ENCODE measurements around the gene VARS2.

Gene VARS2

DNA sequence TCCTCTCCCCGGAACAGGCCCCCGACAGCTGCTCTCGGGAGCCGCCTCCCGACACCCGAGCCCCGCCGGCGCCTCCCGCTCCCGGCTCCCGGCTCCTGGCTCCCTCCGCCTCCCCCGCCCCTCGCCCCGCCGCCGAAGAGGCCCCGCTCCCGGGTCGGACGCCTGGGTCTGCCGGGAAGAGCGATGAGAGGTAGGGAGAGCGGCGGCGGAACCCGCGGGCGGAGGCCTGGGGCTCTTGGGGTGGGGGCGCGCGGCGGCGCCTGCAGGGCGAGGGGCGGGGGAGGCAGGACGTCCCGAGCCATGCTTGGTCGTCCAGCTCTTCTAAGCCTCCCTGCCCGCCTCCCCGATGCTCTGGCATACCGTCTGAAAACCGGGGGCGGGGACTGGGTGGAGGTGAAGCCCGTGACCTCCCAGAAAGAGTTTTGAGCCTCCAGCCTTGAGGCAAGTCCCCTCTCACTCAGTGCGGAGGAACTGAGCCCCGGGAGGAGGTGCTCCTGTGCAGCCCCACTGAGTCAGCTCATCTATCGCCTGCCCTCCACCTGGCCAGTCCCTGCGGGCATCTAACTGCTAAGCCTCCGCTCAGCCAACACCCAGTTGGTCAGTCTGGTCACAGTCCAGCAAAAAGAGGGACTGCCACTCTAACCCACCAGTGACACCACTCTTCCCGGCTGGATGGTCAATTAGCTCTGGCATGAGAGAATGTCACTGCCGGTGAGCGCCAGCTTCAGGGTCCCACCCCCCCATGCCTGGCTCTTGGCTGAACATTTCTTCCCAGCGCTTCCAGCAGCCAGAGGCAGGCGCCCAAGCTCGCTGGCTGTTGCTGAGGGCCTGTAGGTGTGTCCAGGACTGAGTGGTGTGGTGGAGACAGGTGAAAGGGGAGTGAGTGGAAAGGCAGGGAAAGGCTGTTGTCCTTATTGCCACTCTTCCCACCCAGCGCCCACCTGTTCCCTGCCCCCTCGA lies 29.2 kb upstream of the VARS2 start:
- DNase-seq (ENCODE audit: extremely low read depth in 1 of 2, low read depth in 1 of 2), result peak in 1 of 2 donors; percentile 44

DNA sequence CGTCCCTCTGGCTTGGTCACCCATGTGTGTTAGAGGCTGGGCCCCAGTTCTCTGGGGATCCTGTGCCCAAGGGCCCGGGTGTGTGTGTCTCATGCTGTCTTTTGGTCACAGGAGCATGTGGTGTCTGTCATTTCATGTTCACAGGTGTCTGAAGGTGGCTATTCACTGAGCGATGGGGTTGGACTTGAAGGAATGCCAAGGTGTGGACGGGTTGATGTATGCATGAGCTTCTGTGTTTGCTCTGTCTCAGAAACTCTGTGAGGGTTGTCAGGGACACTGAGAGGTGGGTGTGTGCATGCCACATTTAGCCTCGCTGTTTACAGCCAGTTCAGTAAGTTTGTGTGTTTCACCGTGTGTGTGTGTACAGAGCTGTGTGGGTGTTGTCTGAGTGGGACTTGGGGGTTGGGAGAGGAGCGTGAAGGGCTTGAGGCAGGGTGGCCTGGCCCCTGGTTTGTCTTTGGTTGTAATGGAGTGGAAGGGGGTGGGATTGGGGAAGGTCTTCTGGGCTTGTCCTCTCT lies 28.5 kb upstream of the VARS2 start:
- DNase-seq (ENCODE audit: extremely low read depth in 1 of 2, low read depth in 1 of 2), result no peak

DNA sequence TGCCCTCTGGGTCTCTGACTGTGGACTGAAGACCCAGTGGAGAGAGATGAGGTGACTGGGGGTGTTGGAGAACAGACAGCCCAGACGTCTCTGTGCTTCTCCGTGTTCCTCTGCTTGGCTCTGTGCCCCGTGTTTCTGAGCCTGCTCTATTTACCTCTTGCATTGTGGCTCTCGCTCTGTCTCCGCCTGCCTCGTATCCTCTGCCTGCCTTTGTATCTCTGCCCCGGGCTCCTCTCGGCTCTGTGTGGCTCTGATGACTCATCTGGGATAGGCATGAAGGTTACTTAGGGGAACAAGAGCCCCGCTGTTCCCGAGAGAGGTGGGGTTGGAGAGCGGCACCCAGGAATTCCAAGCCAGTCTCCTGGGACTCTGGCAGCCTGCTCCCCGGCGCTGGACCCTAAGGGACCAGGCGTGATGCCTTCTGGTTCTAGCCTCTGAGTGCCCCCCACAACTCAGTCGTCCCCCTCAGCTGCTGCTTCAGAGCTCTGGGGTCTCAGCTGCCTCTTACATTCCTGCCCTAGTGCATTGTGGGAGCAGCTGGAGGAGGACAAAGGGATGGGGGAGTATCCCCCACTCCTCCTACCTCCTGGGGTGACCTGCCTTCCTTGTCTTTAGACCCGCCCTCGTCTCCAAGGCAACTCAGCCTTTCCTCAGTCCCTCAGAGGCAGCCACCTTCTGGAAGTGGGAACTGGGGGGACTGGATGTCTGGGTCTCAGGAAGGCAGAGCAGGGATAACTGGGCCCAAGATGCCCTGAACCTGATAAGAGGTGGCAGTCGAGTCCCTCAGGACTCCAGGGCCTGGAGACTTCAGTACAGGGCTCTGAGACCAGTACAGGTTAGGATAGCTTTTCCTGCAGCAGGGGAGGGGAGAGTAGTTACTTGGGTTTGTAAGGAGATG lies 27.8 kb upstream of the VARS2 start:
- DNase-seq (ENCODE audit: extremely low read depth in 1 of 2, low read depth in 1 of 2), result no peak

DNA sequence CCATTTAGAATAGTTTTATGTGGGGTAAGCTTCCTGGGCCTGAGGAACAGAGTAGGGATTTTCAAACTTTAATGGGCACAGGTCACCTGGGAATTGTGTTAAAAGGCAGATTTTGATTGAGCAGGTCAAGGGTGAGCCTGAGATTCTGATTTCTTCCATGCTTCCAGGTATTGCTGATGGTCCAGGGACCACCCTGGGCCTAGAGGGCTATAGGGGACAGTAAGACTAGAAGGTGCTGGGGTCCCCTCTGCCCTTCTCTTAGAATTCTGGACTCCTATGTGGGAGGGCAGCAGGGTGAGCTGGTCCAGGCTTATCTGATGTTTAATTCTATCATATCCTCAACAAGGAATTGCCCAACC lies 27.2 kb upstream of the VARS2 start:
- no peak for DNase-seq (ENCODE audit: extremely low read depth in 1 of 2, low read depth in 1 of 2)

DNA sequence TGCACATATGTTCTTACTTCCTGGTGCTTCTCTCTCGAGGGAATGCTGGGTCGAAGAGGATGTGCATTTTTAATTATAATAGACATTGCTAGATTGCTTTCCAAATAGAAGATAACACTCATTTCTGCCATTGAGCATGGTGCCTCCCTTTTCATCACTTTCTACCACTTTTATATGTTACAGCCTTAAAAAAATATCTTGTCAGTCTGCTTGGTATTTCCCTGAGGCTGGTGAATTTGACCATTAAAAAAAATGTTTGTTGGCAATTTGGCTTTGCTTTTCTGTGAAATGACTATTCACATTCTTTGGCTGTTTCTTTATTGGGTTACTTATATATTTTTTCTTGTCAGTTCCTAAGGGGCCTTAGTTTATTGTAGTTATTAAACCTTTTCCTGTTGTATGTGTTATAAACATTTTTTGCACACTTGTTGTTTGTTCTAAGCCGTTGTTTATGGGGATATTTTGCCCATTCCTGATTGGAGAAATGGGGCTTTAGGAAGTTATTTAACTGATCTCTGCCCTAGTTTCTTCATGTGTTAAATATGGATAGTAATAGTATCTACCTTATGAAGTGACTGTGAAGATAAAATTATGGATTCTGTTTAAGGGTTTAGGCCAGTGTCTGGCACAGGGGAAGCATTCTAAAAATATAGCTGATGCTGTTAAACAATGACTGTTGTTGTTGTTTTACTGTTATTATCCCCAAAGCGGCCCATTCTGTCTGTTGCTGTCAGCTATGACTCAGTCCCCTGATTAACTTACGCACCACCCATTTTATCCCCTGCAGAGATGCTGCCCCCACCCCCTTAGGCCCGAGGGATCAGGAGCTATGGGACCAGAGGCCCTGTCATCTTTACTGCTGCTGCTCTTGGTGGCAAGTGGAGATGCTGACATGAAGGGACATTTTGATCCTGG lies 25.9 kb upstream of the VARS2 start:
- DNase-seq (ENCODE audit: extremely low read depth in 1 of 2, low read depth in 1 of 2), result no peak

GRCh38 chr6:30888816-30889495 lies 25.1 kb upstream of the VARS2 start:
- no peak for DNase-seq (ENCODE audit: extremely low read depth in 1 of 2, low read depth in 1 of 2)

DNA sequence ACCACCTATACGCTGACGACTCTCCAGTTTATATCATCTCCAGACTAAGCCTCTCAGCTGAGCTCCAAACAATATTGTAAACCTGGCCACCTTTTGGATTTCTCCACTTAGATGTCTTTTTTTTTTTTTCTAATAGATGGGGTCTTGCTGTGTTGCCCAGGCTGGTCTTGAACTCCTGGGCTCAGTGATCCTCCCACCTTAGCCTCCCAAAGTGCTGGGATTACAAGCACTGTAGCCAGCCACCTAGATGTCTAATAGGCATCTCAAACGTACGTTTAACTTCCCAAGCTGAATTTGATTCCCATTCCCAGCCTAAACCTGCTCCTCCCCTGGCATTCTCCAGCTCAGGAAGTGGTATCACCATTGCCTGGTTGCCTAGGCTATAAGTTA lies 24.5 kb upstream of the VARS2 start:
- no peak for DNase-seq (ENCODE audit: extremely low read depth in 1 of 2, low read depth in 1 of 2)

- no peak for DNase-seq (ENCODE audit: extremely low read depth in 1 of 2, low read depth in 1 of 2)
Measured at GRCh38 chr6:30889921-30890645, 24.0 kb upstream of the VARS2 start.

DNA sequence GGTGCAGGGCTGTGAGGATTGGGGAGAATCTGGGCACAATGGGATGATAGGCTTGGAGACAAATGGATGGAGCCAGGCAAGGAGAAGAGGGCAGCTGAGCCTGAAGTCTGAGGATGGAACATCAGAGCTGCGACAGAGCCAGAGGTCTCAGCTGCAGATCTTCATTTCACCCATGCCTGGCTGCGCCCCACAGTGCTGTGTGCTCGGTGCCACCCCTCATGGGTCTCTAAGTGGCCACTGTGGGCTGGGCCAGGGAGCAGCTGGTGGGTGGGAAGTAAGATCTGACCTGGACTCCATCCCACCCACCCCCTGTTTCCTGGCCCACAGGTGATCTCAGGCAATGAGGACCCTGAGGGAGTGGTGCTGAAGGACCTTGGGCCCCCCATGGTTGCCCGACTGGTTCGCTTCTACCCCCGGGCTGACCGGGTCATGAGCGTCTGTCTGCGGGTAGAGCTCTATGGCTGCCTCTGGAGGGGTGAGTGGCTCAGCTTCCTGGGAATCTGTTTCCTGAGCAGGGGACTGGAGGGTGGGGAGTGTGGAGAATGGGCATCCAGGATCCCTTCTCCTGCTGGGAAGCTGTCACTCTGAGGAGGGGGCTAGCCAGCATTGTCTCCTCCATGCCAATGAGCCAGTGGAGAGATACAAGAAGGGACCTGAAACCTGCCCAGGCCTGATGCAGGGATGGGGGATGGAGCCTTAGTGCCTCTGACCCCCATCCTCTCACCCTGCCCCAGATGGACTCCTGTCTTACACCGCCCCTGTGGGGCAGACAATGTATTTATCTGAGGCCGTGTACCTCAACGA lies 23.2 kb upstream of the VARS2 start:
- DNase-seq (ENCODE audit: extremely low read depth in 1 of 2, low read depth in 1 of 2), result no peak

DNA sequence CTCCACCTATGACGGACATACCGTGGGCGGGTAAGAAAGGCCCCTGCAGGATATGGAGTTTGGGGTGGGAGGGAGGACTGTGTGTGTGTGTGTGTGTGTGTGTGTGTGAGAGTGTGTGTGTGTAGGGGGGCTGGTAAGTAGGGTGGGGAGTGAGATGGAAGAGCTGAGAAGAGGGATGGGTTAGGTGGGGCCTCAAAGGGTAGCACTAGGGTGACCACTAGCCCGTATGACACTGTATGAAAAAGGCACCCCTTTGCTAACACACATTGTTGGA lies 22.7 kb upstream of the VARS2 start:
- DNase-seq (ENCODE audit: extremely low read depth in 1 of 2, low read depth in 1 of 2), result no peak

GRCh38 chr6:30891816-30892538 lies 22.1 kb upstream of the VARS2 start:
- no peak for DNase-seq (ENCODE audit: extremely low read depth in 1 of 2, low read depth in 1 of 2)

- no peak for DNase-seq (ENCODE audit: extremely low read depth in 1 of 2, low read depth in 1 of 2)
Measured at GRCh38 chr6:30893001-30893591, 20.9 kb upstream of the VARS2 start.

DNA sequence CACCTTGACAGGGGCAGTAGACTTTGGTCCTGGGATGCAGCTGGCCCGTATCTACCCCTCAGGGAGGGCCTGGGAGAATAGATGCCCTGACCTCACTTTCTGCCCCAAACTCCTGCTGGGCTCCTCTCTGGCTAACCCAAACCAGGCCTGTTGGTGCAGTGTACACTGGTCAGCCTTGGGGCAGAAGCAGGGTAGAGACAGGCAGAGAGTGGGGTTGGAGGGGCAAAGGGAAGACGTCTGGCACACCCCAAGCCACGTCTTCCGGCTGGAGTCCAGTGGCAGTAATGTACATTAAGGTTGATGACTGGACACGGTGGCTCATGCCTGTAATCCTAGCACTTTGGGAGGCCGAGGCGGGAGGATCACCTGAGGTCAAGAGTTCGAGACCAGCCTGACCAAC lies 20.4 kb upstream of the VARS2 start:
- no peak for DNase-seq (ENCODE audit: extremely low read depth in 1 of 2, low read depth in 1 of 2)

- no peak for DNase-seq (ENCODE audit: extremely low read depth in 1 of 2, low read depth in 1 of 2)
Measured at GRCh38 chr6:30894381-30894780, 19.7 kb upstream of the VARS2 start.

GRCh38 chr6:30894935-30895334 lies 19.1 kb upstream of the VARS2 start:
- DNase-seq (ENCODE audit: extremely low read depth in 1 of 2, low read depth in 1 of 2), result no peak

- DNase-seq (ENCODE audit: extremely low read depth in 1 of 2, low read depth in 1 of 2), result no peak
Measured at GRCh38 chr6:30895343-30895742, 18.7 kb upstream of the VARS2 start.

DNA sequence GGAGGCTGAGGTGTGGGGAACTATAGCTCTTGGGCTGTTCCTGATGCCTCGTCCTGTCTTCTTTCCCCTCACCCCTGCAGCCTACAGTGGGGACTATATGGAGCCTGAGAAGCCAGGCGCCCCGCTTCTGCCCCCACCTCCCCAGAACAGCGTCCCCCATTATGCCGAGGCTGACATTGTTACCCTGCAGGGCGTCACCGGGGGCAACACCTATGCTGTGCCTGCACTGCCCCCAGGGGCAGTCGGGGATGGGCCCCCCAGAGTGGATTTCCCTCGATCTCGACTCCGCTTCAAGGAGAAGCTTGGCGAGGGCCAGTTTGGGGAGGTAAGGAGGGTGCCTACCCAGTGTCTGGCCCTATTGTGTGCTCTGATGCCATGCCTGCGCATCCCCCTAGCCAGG lies 17.5 kb upstream of the VARS2 start:
- no peak for DNase-seq (ENCODE audit: extremely low read depth in 1 of 2, low read depth in 1 of 2)

DNA sequence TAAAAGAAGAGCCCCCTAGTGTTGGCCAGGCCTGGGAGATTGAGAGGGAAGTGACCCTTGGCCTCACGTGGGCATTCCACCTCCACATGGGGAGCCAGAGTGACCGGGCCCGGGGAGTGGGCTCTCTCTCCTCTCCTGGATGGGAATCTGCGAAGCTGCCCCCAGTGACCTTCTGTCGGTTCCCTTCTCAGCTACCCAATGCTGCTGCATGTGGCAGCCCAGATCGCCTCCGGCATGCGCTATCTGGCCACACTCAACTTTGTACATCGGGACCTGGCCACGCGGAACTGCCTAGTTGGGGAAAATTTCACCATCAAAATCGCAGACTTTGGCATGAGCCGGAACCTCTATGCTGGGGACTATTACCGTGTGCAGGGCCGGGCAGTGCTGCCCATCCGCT lies 16.2 kb upstream of the VARS2 start:
- no peak for DNase-seq (ENCODE audit: extremely low read depth in 1 of 2, low read depth in 1 of 2)
